Measurements from ENCODE around the gene FLOT1. TPM values are rescaled to one million over a fixed set of nuclear protein-coding genes. Genes with fewer than 3 reads are reported as not detected.

Gene FLOT1
- total RNA-seq, 2 donors from 2014 or later: 157 to 167 TPM

DNA sequence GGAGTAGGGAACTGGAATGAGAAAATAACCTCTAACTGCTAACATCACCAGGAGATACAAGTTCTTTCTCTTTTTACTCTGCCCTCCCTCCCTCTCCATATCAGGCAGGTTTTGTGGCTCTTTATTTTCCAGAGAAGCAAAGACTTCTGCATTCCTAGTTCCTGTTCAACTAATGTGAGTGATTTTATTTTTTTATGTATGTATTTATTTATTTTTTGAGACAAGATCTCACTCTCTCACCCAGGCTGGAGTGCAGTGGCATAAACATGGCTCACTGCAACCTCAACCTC lies 7.8 kb upstream of the FLOT1 start:
- Histone ChIP-seq H3K27me3 (no peaks in the 10 kb centered on the region), H3K4me3 (no peak overlapping the region), H3K36me3 (no peaks in the 10 kb centered on the region), H3K4me1 (peaks cover 0 to 42% of the 10 kb centered on the region in 2 donors), H3K27ac (peak overlapping the region; percentile 16 to 98), H3K9me3 (no peaks in the 10 kb centered on the region)
- TF ChIP-seq, protein P1, sequence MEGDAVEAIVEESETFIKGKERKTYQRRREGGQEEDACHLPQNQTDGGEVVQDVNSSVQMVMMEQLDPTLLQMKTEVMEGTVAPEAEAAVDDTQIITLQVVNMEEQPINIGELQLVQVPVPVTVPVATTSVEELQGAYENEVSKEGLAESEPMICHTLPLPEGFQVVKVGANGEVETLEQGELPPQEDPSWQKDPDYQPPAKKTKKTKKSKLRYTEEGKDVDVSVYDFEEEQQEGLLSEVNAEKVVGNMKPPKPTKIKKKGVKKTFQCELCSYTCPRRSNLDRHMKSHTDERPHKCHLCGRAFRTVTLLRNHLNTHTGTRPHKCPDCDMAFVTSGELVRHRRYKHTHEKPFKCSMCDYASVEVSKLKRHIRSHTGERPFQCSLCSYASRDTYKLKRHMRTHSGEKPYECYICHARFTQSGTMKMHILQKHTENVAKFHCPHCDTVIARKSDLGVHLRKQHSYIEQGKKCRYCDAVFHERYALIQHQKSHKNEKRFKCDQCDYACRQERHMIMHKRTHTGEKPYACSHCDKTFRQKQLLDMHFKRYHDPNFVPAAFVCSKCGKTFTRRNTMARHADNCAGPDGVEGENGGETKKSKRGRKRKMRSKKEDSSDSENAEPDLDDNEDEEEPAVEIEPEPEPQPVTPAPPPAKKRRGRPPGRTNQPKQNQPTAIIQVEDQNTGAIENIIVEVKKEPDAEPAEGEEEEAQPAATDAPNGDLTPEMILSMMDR (IDR thresholded peaks at IDR 0.05): no peak
- no peak for DNase-seq (ENCODE audit: low spot score)

- no peaks in the 10 kb centered on the region for H3K36me3 ChIP-seq
- H3K9me3 ChIP-seq: no peaks in the 10 kb centered on the region
- no peak overlapping the region for H3K4me3 ChIP-seq
- DNase-seq (ENCODE audit: low spot score): no peak
- peak overlapping the region; percentile 16 to 98 for H3K27ac ChIP-seq
- peaks cover 0 to 47% of the 10 kb centered on the region in 2 donors for H3K4me1 ChIP-seq
- TF ChIP-seq, protein P1 (IDR thresholded peaks at IDR 0.05): no peak
- H3K27me3 ChIP-seq: no peaks in the 10 kb centered on the region
Measured at GRCh38 chr6:30749554-30750378, 7.3 kb upstream of the FLOT1 start.

DNA sequence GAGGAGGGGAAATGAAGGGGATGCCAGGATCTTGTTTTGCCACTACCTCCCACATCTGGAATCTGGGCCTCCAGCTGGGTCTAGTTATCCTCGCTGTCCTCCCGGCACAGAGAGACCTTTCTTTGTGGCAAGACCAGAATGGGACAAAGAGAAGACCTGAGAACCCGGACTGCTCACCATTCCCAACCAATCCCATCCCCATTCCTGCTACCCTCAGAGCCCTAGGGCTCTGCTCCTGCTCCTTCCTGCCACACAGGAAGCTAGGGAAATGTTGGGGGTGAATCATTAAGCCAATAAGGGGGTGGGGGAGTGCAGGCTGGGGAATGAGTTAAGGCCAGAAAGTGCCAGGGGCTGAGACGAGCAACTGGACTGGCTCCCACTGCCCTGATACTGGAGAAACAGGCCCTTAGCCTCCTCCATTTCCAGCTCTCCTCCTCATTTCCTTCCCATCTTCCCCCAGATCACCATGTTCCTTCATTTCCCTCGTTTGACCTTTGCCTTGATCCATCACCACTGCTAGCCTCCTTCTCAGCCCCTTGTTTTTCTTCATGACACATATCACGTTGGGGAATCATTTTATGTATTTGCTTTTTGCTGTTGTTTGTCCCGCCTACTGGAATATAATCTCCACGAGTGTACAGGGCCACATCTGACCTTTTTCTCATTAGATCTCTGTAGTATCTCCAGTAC lies 6.5 kb upstream of the FLOT1 start:
- TF ChIP-seq, protein P1 (IDR thresholded peaks at IDR 0.05): no peak
- peaks cover 0 to 51% of the 10 kb centered on the region in 2 donors for H3K4me1 ChIP-seq
- H3K36me3 ChIP-seq: no peaks in the 10 kb centered on the region
- H3K9me3 ChIP-seq: no peaks in the 10 kb centered on the region
- no peak overlapping the region for H3K4me3 ChIP-seq
- no peak overlapping the region for H3K27ac ChIP-seq
- H3K27me3 ChIP-seq: no peaks in the 10 kb centered on the region
- no peak for DNase-seq (ENCODE audit: low spot score)

- Histone ChIP-seq H3K9me3 (no peaks in the 10 kb centered on the region), H3K27ac (peak overlapping the region; percentile 18 to 21), H3K4me3 (no peak overlapping the region), H3K4me1 (peaks cover 0 to 48% of the 10 kb centered on the region in 2 donors), H3K36me3 (no peaks in the 10 kb centered on the region), H3K27me3 (no peaks in the 10 kb centered on the region)
- no peak for DNase-seq (ENCODE audit: low spot score)
- TF ChIP-seq, protein P1 (IDR thresholded peaks at IDR 0.05): no peak
Measured at GRCh38 chr6:30747902-30748769, 5.6 kb upstream of the FLOT1 start.

GRCh38 chr6:30747300-30747687 lies 4.8 kb upstream of the FLOT1 start:
- Histone ChIP-seq H3K4me3 (no peak overlapping the region), H3K27me3 (no peaks in the 10 kb centered on the region), H3K9me3 (no peaks in the 10 kb centered on the region), H3K27ac (peak overlapping the region in 1 of 2 donors; percentile 21), H3K36me3 (no peaks in the 10 kb centered on the region), H3K4me1 (peaks cover 0 to 40% of the 10 kb centered on the region in 2 donors)
- no peak for DNase-seq (ENCODE audit: low spot score)
- TF ChIP-seq, protein P1 (IDR thresholded peaks at IDR 0.05): no peak

Data from right atrium auricular region (tissue), 2 donors.